HG03575 (cell line): ENCODE measurements around the gene NFYC.
"Not testable (repeated sequence)": the region's sequence is repeated elsewhere in the genome, so short reads cannot be mapped to it uniquely, and the experiment has no call there.

Experiments used
- ATAC-seq: cut with Tn5 transposase; IDR thresholded peaks from one replicate; pipeline ENCODE4 v1.9.1; 2021; ENCODE audit not compliant: unreplicated experiment, insufficient number of reproducible peaks, low FRiP score; ENCODE audit errors: extremely low read depth

Gene NFYC

GRCh38 chr1:40723196-40723955, 31.9 kb downstream of the NFYC start:
- ATAC-seq: no peak

GRCh38 chr1:40727662-40728061, 36.2 kb downstream of the NFYC start:
- not testable (repeated sequence) for ATAC-seq

GRCh38 chr1:40729316-40729862, 37.9 kb downstream of the NFYC start:
- not testable (repeated sequence) for ATAC-seq

GRCh38 chr1:40732756-40733301, 41.3 kb downstream of the NFYC start:
- no peak for ATAC-seq

- ATAC-seq: no peak
Observed at GRCh38 chr1:40734882-40735628, 43.6 kb downstream of the NFYC start.

GRCh38 chr1:40736085-40736531, 44.6 kb downstream of the NFYC start:
- no peak for ATAC-seq

GRCh38 chr1:40738831-40739230, 47.3 kb downstream of the NFYC start:
- no peak for ATAC-seq

GRCh38 chr1:40739455-40740008, 48.0 kb downstream of the NFYC start:
- no peak for ATAC-seq

DNA sequence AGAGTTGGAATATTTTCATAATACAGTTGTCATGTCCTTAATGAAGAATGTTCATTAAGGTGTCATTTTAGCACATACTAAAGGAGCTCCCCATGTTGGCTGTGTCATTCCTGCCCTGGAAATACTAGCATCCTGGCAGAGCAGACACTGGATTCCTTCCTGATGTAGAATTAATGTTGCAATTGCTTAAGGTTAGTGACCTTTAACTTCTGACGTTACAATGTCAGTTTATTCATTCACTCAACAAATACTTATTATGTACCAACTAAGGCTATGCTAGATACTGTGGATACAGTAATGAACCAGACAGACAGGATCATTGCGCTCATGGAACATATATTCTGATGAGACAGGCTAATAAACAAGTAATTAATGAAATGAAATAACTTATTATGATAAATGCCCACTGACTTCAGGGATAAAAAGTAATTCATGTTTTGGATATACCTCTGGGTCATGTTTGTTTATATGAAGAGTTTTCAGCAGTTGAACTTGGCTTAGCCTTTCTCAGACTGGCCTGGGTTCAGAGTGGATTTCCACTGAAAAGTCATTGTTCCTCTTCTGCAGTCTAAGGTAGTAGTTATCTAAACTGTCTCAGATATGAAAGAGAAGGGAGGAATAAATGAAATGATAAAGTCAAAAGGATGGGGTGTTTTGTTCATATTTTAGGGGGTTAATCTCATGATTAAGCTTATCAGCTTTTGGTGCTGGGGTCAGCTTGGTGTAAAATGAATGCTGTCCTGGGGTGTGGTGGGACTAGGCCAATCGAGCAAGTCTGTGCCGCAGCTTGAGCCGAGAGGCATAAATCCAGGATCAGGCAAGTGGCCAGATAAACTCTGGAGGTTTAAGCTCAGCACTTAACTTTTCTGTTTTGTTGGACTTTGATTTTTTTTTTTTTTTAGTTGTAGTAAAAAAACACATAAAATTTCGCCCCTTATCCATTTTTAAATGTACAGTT, 48.8 kb downstream of the NFYC start:
- ATAC-seq: no peak

DNA sequence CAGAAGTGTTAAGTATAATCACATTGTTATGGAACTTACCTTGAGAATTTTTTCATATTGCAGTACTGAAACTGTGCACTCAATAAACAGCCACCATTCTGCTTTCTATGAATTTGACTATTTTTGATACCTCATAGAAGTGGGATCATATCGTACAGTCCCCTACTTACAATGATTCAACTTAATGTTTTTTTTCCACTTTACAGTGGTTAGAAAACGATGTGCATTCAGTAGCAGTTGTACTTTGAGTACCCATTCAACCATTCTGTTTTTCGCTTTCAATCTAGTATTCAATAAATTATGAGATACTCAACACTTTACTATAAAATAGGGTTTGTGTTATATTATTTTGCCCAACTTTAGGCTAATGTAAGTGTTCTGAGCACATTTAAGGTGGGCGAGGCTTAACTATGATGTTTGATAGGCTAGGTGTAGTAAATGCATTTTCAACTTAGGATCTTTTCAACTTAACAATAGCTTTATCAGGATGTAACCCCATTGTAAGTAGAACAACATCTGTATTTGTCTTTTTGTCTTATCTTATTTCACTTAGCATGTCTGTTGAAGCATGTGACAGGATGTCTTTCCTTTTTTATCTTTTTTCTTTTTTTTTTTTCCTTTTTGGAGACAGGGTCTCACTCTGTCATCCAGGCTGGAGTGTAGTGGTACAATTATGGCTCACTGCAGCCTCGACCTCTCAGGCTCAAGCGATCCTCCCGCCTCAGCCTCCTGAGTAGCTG, 49.7 kb downstream of the NFYC start:
- no peak for ATAC-seq

DNA sequence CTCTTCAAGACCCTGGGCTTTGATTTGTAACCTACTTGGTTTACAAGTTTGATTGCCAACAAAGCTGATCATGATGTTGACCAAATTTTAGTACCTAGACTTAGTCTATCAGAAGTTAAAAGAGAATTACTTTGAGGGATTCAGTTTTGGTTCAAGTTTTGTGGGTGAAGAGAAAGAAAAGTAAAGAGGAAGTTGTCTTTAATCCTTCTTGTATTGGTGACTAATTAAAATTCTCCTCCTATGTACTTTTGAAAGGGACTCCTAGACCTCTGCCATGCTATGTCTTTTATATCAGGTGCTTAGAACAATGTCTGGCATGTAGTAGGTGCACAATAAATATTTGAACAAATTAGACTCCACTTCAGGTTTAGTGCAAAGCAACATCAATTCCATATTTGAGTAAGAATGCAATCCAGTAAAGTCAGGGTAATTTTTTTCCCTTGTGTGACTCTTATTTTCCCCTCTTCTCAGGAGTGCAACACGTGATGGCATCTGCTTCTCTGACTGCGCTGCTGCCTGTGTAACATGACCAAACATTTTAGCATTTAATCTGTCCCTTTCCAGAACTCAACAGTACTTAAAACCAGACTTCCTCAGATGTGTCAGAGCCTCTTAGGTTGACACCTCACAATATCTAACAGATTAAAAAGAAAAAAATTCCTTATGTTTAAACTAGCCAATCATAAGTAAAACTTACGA, 51.0 kb downstream of the NFYC start:
- no peak for ATAC-seq

- no peak for ATAC-seq
Observed at GRCh38 chr1:40743452-40743851, 51.9 kb downstream of the NFYC start.

GRCh38 chr1:40743860-40744259, 52.4 kb downstream of the NFYC start:
- ATAC-seq: no peak

DNA sequence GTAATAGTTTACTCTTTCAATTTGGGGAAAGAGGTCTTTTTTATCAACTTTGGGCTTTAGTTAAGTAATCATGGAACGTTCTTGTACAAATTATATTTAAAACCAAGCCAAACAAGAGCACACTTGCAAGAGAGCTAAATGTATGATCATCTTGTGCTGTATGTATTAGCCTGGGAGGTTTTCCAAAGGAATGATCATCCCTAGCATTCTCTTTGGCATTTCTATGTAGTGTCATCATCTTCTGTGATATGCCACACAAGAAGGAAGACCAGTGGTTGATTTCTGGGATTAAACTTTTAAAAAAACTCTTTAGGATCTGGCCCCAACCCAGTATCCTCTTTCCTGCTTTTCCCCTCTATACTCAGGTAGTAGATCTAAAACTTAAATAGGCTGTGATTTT, 53.7 kb downstream of the NFYC start:
- ATAC-seq: no peak

DNA sequence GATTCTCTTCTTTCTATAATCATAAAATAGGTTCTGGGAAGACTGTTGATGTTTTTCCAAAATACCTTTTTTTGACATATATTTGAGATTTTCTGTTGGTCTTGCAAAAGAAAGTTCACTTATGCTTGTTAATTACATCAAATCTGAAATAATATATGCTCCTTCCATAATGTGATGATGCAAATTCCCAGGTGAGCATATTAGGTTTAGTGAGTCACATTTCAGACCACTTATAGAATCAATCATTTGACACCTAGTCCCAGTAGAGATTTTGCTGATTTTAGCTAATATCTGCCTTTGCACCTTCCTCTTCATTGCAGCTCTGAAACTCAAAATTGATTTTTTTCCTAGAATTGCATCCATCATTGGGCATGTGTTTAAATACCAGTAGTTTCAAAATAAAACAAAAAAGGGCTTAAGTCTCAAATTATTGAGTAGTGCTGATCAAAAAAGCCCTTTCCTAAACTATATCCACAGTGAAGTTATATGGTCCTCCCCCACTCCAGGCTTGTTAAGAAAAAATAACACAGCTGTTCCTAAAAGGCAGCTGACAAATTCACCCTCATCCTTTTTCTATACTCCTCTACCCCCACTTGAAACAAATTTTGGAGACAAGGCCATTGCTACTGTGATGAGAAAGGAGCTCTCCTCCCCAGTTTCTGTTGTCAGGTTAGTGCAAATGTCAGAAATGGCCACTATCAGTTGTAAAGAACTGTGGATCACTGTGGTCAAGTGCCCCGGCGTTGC, 55.0 kb downstream of the NFYC start:
- no peak for ATAC-seq

DNA sequence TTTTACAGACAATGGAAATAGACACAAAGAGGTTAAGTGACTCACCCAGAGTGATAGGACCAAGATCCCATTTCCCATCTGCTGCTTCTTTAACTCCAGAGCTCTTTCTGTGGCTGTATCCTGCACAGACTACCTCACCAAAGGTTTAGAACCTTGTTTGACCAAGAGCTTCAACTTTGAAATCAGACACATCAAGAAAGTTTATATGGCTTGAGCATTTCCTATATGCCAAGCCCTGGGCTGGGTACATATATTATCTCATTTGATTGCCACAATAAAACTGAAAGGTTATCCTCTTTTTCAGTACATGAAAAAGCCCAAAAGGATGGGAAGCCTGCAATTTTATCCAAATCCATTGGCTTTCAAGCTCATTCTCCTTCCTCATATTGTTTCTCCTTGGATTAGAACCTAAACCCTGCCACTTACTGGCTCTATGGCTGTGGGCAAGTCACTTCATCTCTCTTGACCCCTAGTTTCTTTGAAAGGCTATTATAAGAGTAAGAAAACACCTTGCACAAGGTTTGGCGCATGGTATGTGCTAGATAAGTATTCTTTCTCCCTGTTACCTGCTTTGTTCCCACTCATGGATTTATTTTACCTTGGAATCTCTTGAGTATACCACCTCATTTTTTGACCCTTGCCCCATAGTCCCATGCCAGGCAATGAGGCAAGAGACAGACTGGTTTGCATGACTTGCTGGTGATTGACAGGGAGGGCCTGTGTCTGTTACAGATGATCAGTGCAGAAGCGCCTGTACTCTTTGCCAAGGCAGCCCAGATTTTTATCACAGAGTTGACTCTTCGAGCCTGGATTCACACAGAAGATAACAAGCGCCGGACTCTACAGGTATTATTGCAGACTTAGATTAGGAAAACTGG, 57.6 kb downstream of the NFYC start:
- ATAC-seq: no peak
